Measurements from ENCODE around the gene CD55.

CD55 gene

GRCh38 chr1:207331354-207332313 lies 10.2 kb downstream of the CD55 start:
- DNase-seq = no peak

GRCh38 chr1:207333009-207333600 lies 11.6 kb downstream of the CD55 start:
- no peak for DNase-seq

- DNase-seq = no peak
Measured at GRCh38 chr1:207333620-207334019, 12.1 kb downstream of the CD55 start.

- no peak for DNase-seq
Measured at GRCh38 chr1:207334337-207334736, 12.9 kb downstream of the CD55 start.

GRCh38 chr1:207335138-207335537 lies 13.7 kb downstream of the CD55 start:
- no peak for DNase-seq

- DNase-seq = no peak
Measured at GRCh38 chr1:207335695-207336363, 14.4 kb downstream of the CD55 start.

GRCh38 chr1:207336559-207337467 lies 15.3 kb downstream of the CD55 start:
- no peak for DNase-seq

- DNase-seq = no peak
Measured at GRCh38 chr1:207342332-207342731, 20.9 kb downstream of the CD55 start.

GRCh38 chr1:207343675-207344074 lies 22.2 kb downstream of the CD55 start:
- no peak for DNase-seq

GRCh38 chr1:207344221-207344620 lies 22.7 kb downstream of the CD55 start:
- DNase-seq = no peak

GRCh38 chr1:207345644-207346477 lies 24.4 kb downstream of the CD55 start:
- DNase-seq = no peak

- no peak for DNase-seq
Measured at GRCh38 chr1:207346513-207346912, 25.0 kb downstream of the CD55 start.

GRCh38 chr1:207349979-207350378 lies 28.5 kb downstream of the CD55 start:
- DNase-seq = no peak

- DNase-seq = no peak
Measured at GRCh38 chr1:207352554-207352953, 31.1 kb downstream of the CD55 start.

- no peak for DNase-seq
Measured at GRCh38 chr1:207355060-207355459, 33.6 kb downstream of the CD55 start.

GRCh38 chr1:207355513-207356295 lies 34.2 kb downstream of the CD55 start:
- DNase-seq = no peak

GRCh38 chr1:207361029-207361428 lies 39.6 kb downstream of the CD55 start:
- no peak for DNase-seq

GRCh38 chr1:207361889-207362288 lies 40.4 kb downstream of the CD55 start:
- DNase-seq = no peak

GRCh38 chr1:207362962-207363860 lies 41.7 kb downstream of the CD55 start:
- no peak for DNase-seq

- no peak for DNase-seq
Measured at GRCh38 chr1:207363871-207364270, 42.4 kb downstream of the CD55 start.

All from eye (tissue), 1 donor.